Gastroesophageal sphincter (tissue), 4 donors: ENCODE data around the gene SLC3A2. TPM values are rescaled to one million over a fixed set of nuclear protein-coding genes. Genes with fewer than 3 reads are reported as not detected.
"Not testable (repeated sequence)": the region's sequence is repeated elsewhere in the genome, so short reads cannot be mapped to it uniquely, and the experiment has no call there.

Experiments used
- ATAC-seq: fragments of 150-250 bp; one replicate; pipeline ENCODE4 v1.9.1; 2016; ENCODE audit warnings: mild to moderate bottlenecking, moderate library complexity
- H3K27ac ChIP-seq, 4 donors: fragments of 200-600 bp; sonication (generic) in 3 of 4; 1 replicate in 3 of 4; 2 replicates in 1 of 4; pipeline ENCODE4 v1.5.1; 2016 to 2019
- H3K27me3 ChIP-seq: fragments of 200-600 bp; sonication (generic); one replicate; pipeline ENCODE4 v1.5.1; 2019
- H3K36me3 ChIP-seq, 2 donors: fragments of 200-600 bp; sonication (generic); one replicate each; pipeline ENCODE4 v1.5.1; 2019; ENCODE audit warnings: control low read depth in 1 of 2
- H3K4me1 ChIP-seq, 3 donors: fragments of 200-600 bp; sonication (generic); 1 replicate in 2 of 3; 2 replicates in 1 of 3; pipeline ENCODE4 v1.5.1; 2016 to 2019; ENCODE audit warnings: control low read depth in 2 of 3
- H3K4me3 ChIP-seq, 2 donors: fragments of 200-600 bp; sonication (generic); one replicate each; pipeline ENCODE4 v1.5.1; 2019; ENCODE audit warnings: mild to moderate bottlenecking in 1 of 2, moderate library complexity in 1 of 2
- H3K9me3 ChIP-seq, 3 donors: fragments of 200-600 bp; sonication (generic); one replicate each; pipeline ENCODE4 v1.5.1; 2017 to 2019; ENCODE audit warnings: control low read depth in 2 of 3
- CTCF ChIP-seq, 4 experiments: fragments of 200-600 bp in 2 of 4; fragments of 450-650 bp in 2 of 4; sonication (generic) in 1 of 4; IDR thresholded peaks; one replicate each; pipeline ENCODE4 v1.5.1; 2017 to 2019; ENCODE audit warnings: antibody characterized with exemption in 4 of 4, mild to moderate bottlenecking in 2 of 4, moderate library complexity in 2 of 4
- EP300 ChIP-seq: sonication (generic); formaldehyde crosslinking; IDR thresholded peaks from one replicate; pipeline ENCODE4 v1.6.1; 2017; ENCODE audit warnings: antibody characterized with exemption, mild to moderate bottlenecking
- POLR2A ChIP-seq, 2 donors: fragments of 450-650 bp; IDR thresholded peaks; one replicate each; pipeline ENCODE4 v1.6.1; 2017; ENCODE audit warnings: antibody characterized with exemption in 2 of 2, mild to moderate bottlenecking in 2 of 2, moderate library complexity in 1 of 2
- POLR2AphosphoS5 ChIP-seq: sonication (generic); formaldehyde crosslinking; IDR thresholded peaks from one replicate; pipeline ENCODE4 v1.6.1; 2017; ENCODE audit warnings: antibody characterized with exemption
- WGBS, 2 donors: methylation state at CpG; one replicate each; pipeline ENCODE4 v1.1.5; 2018; ENCODE audit warnings: low coverage in 1 of 2; 5-methylcytosine and 5-hydroxymethylcytosine counted together
- small RNA-seq, 4 donors: library from RNA; depleted of rRNA; stranded (forward); fragments of <200 nt; gene quantifications; one replicate each; pipeline ENCODE3, GENCODE V24; 2016
- total RNA-seq, 4 donors: library from RNA; depleted of rRNA; stranded (reverse); fragments of >200 nt; gene quantifications; one replicate each; pipeline ENCODE4 v1.1.0, GENCODE V29; 2016

Gene SLC3A2
- total RNA-seq, 4 donors from 2014 or later = 66.9 to 144 (median 80.2) TPM

GRCh38 chr11:62931499-62932278 lies 51.0 kb downstream of the SLC3A2 start:
- Histone ChIP-seq H3K4me3 (no peak overlapping the region), H3K9me3 (no peaks in the 10 kb centered on the region), H3K4me1 (peaks cover 0 to 6% (median under 1%) of the 10 kb centered on the region in 3 donors), H3K36me3 (no peaks in the 10 kb centered on the region), H3K27me3 (peaks cover 20% of the 10 kb centered on the region), H3K27ac (no peak overlapping the region)
- TF ChIP-seq POLR2AphosphoS5 (no peak), EP300 (no peak)
- no peak for ATAC-seq
- WGBS, 2 donors = 38 to 53% methylated on average over 8 of the region's 8 CpGs

- 66 to 83% methylated on average over 2 to 5 of the region's 13 CpGs for WGBS, 2 donors
- Histone ChIP-seq H3K4me3 (no peak overlapping the region), H3K9me3 (no peaks in the 10 kb centered on the region), H3K27ac (no peak overlapping the region), H3K27me3 (peaks cover 4% of the 10 kb centered on the region), H3K4me1 (no peaks in the 10 kb centered on the region), H3K36me3 (no peaks in the 10 kb centered on the region)
- no peak for TF ChIP-seq EP300
- TF ChIP-seq POLR2A (IDR thresholded peaks at IDR 0.05) = no peak
- TF ChIP-seq CTCF (IDR thresholded peaks at IDR 0.05) = no peak
- no peak for TF ChIP-seq POLR2AphosphoS5
- ATAC-seq = no peak
Observed at GRCh38 chr11:62933285-62933684, 52.6 kb downstream of the SLC3A2 start.

- H3K36me3 ChIP-seq = no peaks in the 10 kb centered on the region
- no peaks in the 10 kb centered on the region for H3K27me3 ChIP-seq
- H3K27ac ChIP-seq = no peak overlapping the region
- no peaks in the 10 kb centered on the region for H3K9me3 ChIP-seq
- ATAC-seq = no peak
- TF ChIP-seq POLR2AphosphoS5 (no peak), CTCF (IDR thresholded peaks at IDR 0.05) (no peak), POLR2A (IDR thresholded peaks at IDR 0.05) (no peak), EP300 (no peak)
- H3K4me1 ChIP-seq = no peaks in the 10 kb centered on the region
- no peak overlapping the region for H3K4me3 ChIP-seq
- 83% methylated on average over 1 to 2 of the region's 5 CpGs for WGBS, 2 donors
Observed at GRCh38 chr11:62933750-62934495, 53.2 kb downstream of the SLC3A2 start.

DNA sequence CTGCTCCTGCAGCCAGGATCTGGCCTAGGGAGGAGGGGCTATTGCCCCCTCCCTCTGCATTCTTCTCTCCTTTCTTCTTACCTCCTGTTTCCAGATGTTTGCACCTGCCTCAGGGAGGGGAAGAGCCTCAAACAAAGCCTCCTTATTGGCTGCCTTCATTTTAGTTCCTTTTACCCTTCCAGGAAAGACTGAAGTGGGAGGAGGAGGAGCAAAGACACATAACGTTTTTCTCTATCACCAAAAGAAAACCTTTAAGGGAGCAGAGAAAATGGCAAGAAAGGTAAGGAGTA lies 53.7 kb downstream of the SLC3A2 start:
- no peak for ATAC-seq
- H3K27ac ChIP-seq = no peak overlapping the region
- no peaks in the 10 kb centered on the region for H3K9me3 ChIP-seq
- no peaks in the 10 kb centered on the region for H3K27me3 ChIP-seq
- no peaks in the 10 kb centered on the region for H3K36me3 ChIP-seq
- TF ChIP-seq POLR2AphosphoS5 (no peak), EP300 (no peak), POLR2A (IDR thresholded peaks at IDR 0.05) (no peak), CTCF (IDR thresholded peaks at IDR 0.05) (no peak)
- H3K4me1 ChIP-seq = no peaks in the 10 kb centered on the region
- WGBS, 2 donors = 67% methylated on average over 1 of the region's 1 CpG; no CpG with 5 or more reads in 1 of the 2 donors
- H3K4me3 ChIP-seq = no peak overlapping the region

DNA sequence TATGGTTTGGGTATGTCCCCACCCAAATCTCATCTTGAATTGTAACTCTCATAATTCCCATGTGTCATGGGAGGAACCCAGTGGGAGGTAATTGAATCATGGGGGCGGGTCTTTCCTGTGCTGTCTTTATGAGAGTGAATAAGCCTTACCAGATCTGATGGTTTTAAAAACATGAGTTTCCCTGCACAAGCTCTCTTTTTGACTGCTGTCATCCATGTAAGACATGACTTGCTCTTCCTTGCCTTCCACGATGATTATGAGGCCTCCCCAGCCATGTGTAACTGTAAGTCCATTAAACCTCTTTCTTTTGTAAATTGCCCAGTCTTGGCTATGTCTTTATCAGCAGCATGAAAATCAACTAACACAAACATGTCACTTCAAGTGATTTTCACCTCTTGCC lies 56.8 kb downstream of the SLC3A2 start:
- H3K27ac ChIP-seq, ATAC-seq, H3K9me3 ChIP-seq, H3K4me3 ChIP-seq, H3K36me3 ChIP-seq, H3K4me1 ChIP-seq, H3K27me3 ChIP-seq: not testable (repeated sequence)
- 62 to 82% methylated on average over 2 of the region's 2 CpGs for WGBS, 2 donors

Small RNA genes lying within 50 kb of the gene (small RNA-seq; reads per million reads assigned to genes)
- gene RF00099 (0 reads per million in 4 donors), gene RN7SL259P (0 reads per million in 4 donors), gene SNORD22 (0 reads per million in 4 donors), gene SNORD26 (0 reads per million in 4 donors), gene SNORD27 (0 reads per million in 4 donors), gene SNORD28 (0 reads per million in 4 donors), gene SNORD30 (1,014 to 7,970 (median 4,021) reads per million in 4 donors)

Other genes starting within 250 kb of the SLC3A2 start
- gene GANAB, start 234.3 kb upstream of the SLC3A2 start, total RNA-seq = 100 to 1,000 TPM in 3 of 4 donors, 10 to 100 TPM in 1; 87.8 to 151 (median 134) TPM
- gene INTS5, start 227.6 kb upstream of the SLC3A2 start, total RNA-seq = 10 to 100 TPM; 12.6 to 19.0 (median 14.5) TPM
- 10 to 100 TPM; 19.3 to 39.5 (median 26.8) TPM for gene C11orf98, start 215.7 kb upstream of the SLC3A2 start, total RNA-seq
- gene CSKMT, start 215.6 kb upstream of the SLC3A2 start, total RNA-seq = 10 to 100 TPM in 1 of 4 donors, 1 to 10 TPM in 3; 2.0 to 18.6 (median 7.3) TPM
- gene UQCC3, start 209.2 kb upstream of the SLC3A2 start, total RNA-seq = 10 to 100 TPM in 1 of 4 donors, 1 to 10 TPM in 3; 7.3 to 10.1 (median 8.4) TPM
- 1 to 10 TPM; 1.2 to 3.9 (median 2.2) TPM for gene LBHD1, start 208.6 kb upstream of the SLC3A2 start, total RNA-seq
- 100 to 1,000 TPM; 162 to 185 (median 174) TPM for gene UBXN1, start 201.8 kb upstream of the SLC3A2 start, total RNA-seq
- 10 to 100 TPM; 20.1 to 42.1 (median 32.1) TPM for gene LRRN4CL, start 191.4 kb upstream of the SLC3A2 start, total RNA-seq
- 10 to 100 TPM; 25.7 to 37.8 (median 29.2) TPM for gene BSCL2, start 173.5 kb upstream of the SLC3A2 start, total RNA-seq
- not detected for gene GNG3, start 173.2 kb upstream of the SLC3A2 start, total RNA-seq
- 10 to 100 TPM; 24.2 to 43.7 (median 31.0) TPM for gene HNRNPUL2, start 153.4 kb upstream of the SLC3A2 start, total RNA-seq
- 10 to 100 TPM; 12.5 to 20.5 (median 19.8) TPM for gene TTC9C, start 152.4 kb upstream of the SLC3A2 start, total RNA-seq
- gene ZBTB3, start 126.7 kb upstream of the SLC3A2 start, total RNA-seq = 10 to 100 TPM in 3 of 4 donors, 1 to 10 TPM in 1; 8.8 to 15.8 (median 12.3) TPM
- 10 to 100 TPM; 34.4 to 49.5 (median 39.5) TPM for gene POLR2G, start 119.3 kb upstream of the SLC3A2 start, total RNA-seq
- 10 to 100 TPM in 3 of 4 donors, 1 to 10 TPM in 1; 5.5 to 23.4 (median 14.5) TPM for gene TAF6L, start 109.5 kb upstream of the SLC3A2 start, total RNA-seq
- 10 to 100 TPM; 25.8 to 50.7 (median 33.9) TPM for gene TMEM179B, start 93.5 kb upstream of the SLC3A2 start, total RNA-seq
- gene TMEM223, start 88.9 kb upstream of the SLC3A2 start, total RNA-seq = 10 to 100 TPM; 17.0 to 25.8 (median 19.1) TPM
- 10 to 100 TPM; 33.2 to 72.3 (median 57.2) TPM for gene NXF1, start 75.5 kb upstream of the SLC3A2 start, total RNA-seq
- 10 to 100 TPM; 23.3 to 31.6 (median 27.8) TPM for gene STX5, start 48.8 kb upstream of the SLC3A2 start, total RNA-seq
- not detected for gene TEX54, start 48.1 kb upstream of the SLC3A2 start, total RNA-seq
- 10 to 100 TPM; 26.6 to 46.8 (median 39.3) TPM for gene WDR74, start 41.3 kb upstream of the SLC3A2 start, total RNA-seq
- gene CHRM1, start 40.5 kb downstream of the SLC3A2 start, total RNA-seq = under 1 TPM in 3 of 4 donors, not detected in 1; 0.16 to 0.89 (median 0.27) TPM
- gene SLC22A6, start 104.1 kb downstream of the SLC3A2 start, total RNA-seq = not detected
- gene SLC22A8, start 134.9 kb downstream of the SLC3A2 start, total RNA-seq = not detected